Mesothelial cell of epicardium (in vitro differentiated cells): ENCODE measurements around the gene YIF1B. TPM values are rescaled to one million over a fixed set of nuclear protein-coding genes. Genes with fewer than 3 reads are reported as not detected.

Source experiments
- DNase-seq, 2 experiments: peaks; one replicate each; pipeline ENCODE4 v3.0.0; 2021; ENCODE audit warnings: low spot score in 2 of 2; ENCODE audit not compliant: unreplicated experiment in 2 of 2
- H3K27ac Mint-ChIP-seq: 2 replicates; pipeline ENCODE4 v1.8.0; 2021; ENCODE audit warnings: mixed read lengths
- H3K27me3 Mint-ChIP-seq: 2 replicates; pipeline ENCODE4 v1.8.0; 2021; ENCODE audit warnings: low read depth, mixed read lengths
- H3K36me3 Mint-ChIP-seq: 2 replicates; pipeline ENCODE4 v1.8.0; 2021; ENCODE audit warnings: mixed read lengths
- H3K4me1 Mint-ChIP-seq: 2 replicates; pipeline ENCODE4 v1.8.0; 2021; ENCODE audit warnings: mixed read lengths
- H3K4me3 Mint-ChIP-seq: 2 replicates; pipeline ENCODE4 v1.8.0; 2021; ENCODE audit warnings: mild to moderate bottlenecking, moderate library complexity, mixed read lengths
- H3K9me3 Mint-ChIP-seq: 2 replicates; pipeline ENCODE4 v1.8.0; 2021; ENCODE audit warnings: mixed read lengths
- total RNA-seq: library from RNA; stranded (reverse); gene quantifications from 3 replicates; pipeline ENCODE4 v1.2.1, GENCODE V29; 2021
- TF ChIP-seq, protein P1 (sequence below): fragments of 200-600 bp; sonication (generic); IDR thresholded peaks from one replicate; pipeline ENCODE4 v1.5.0; 2021; ENCODE audit warnings: antibody characterized with exemption; ENCODE audit not compliant: unreplicated experiment

The YIF1B gene
- total RNA-seq, 1 donor from 2014 or later, result 29.9 TPM

GRCh38 chr19:38281811-38282566 is 33.8 kb downstream of the YIF1B start:
- H3K4me3 Mint-ChIP-seq, result no peak overlapping the region
- H3K4me1 Mint-ChIP-seq, result peaks cover 21% of the 10 kb centered on the region
- H3K27ac Mint-ChIP-seq, result no peak overlapping the region
- no peaks in the 10 kb centered on the region for H3K9me3 Mint-ChIP-seq
- DNase-seq, result no peak
- no peaks in the 10 kb centered on the region for H3K27me3 Mint-ChIP-seq
- peaks cover 8% of the 10 kb centered on the region for H3K36me3 Mint-ChIP-seq
- TF ChIP-seq, protein P1, sequence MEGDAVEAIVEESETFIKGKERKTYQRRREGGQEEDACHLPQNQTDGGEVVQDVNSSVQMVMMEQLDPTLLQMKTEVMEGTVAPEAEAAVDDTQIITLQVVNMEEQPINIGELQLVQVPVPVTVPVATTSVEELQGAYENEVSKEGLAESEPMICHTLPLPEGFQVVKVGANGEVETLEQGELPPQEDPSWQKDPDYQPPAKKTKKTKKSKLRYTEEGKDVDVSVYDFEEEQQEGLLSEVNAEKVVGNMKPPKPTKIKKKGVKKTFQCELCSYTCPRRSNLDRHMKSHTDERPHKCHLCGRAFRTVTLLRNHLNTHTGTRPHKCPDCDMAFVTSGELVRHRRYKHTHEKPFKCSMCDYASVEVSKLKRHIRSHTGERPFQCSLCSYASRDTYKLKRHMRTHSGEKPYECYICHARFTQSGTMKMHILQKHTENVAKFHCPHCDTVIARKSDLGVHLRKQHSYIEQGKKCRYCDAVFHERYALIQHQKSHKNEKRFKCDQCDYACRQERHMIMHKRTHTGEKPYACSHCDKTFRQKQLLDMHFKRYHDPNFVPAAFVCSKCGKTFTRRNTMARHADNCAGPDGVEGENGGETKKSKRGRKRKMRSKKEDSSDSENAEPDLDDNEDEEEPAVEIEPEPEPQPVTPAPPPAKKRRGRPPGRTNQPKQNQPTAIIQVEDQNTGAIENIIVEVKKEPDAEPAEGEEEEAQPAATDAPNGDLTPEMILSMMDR, result no peak

- no peak for DNase-seq
- H3K27ac Mint-ChIP-seq, result peak overlapping the region; percentile 50
- TF ChIP-seq, protein P1, result no peak
- peaks cover 4% of the 10 kb centered on the region for H3K36me3 Mint-ChIP-seq
- H3K27me3 Mint-ChIP-seq, result no peaks in the 10 kb centered on the region
- peaks cover 21% of the 10 kb centered on the region for H3K4me1 Mint-ChIP-seq
- no peaks in the 10 kb centered on the region for H3K9me3 Mint-ChIP-seq
- H3K4me3 Mint-ChIP-seq, result no peak overlapping the region
Measured at GRCh38 chr19:38280030-38280921, 35.5 kb downstream of the YIF1B start.

DNA sequence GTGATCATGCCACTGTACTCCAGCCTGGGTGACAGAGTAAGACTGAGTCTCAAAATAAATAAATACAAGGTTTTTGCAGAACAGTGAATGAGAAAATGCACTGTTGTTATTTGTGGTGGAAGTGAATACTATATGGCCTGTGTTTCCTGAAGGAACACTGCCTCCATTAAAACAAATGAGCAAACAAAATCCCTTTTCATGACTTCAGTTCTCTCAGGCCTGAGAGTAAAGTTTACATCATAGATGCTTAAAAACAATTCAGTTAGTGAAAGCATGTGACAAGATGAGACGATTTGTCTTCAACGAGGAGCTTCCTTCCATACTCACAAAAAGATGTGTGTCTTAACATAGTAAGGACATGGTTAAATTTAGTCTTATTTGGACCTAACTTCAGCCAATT is 37.0 kb downstream of the YIF1B start:
- TF ChIP-seq, protein P1, result no peak
- H3K9me3 Mint-ChIP-seq, result no peaks in the 10 kb centered on the region
- H3K4me1 Mint-ChIP-seq, result peaks cover 21% of the 10 kb centered on the region
- H3K36me3 Mint-ChIP-seq, result peaks cover 4% of the 10 kb centered on the region
- no peak overlapping the region for H3K4me3 Mint-ChIP-seq
- no peak for DNase-seq
- no peaks in the 10 kb centered on the region for H3K27me3 Mint-ChIP-seq
- H3K27ac Mint-ChIP-seq, result peak overlapping the region; percentile 72

DNA sequence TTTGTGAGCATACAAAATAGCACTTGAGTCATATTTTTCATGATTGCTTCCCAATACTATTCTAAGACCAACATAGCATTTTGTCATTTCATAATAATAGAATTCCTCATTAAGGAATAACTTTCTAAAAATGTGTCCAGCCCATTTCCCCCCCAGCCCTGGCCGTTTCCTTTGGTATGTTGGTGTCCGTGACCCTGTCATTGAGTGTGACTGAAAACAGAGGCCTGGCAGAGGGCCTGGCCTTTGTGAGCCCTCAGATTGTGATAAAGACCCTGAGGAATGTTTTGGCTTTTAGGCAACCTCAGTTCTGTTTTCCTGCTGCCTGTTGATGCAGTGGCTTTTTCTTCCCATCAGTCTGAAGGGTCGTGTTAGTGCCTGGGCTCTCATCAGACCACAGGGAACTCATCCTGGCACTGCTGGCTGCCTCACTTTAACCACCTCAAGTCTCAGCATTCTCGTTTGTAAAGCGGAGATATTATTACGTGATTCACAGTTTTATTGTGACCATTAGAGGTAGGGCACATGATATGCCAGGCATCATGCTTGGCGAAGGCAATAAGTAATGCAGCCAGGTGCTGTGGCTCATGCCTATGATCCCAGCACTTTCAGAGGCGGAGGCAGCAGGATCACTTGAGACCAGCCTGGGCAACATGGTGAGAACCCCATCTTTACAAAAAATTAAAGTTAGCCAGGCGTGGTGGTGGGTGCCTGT is 37.6 kb downstream of the YIF1B start:
- DNase-seq, result no peak
- Mint-ChIP-seq H3K27ac (peak overlapping the region; percentile 72), H3K4me3 (no peak overlapping the region), H3K27me3 (no peaks in the 10 kb centered on the region), H3K36me3 (peaks cover 2% of the 10 kb centered on the region), H3K4me1 (peaks cover 21% of the 10 kb centered on the region), H3K9me3 (no peaks in the 10 kb centered on the region)
- TF ChIP-seq, protein P1, result no peak

GRCh38 chr19:38277549-38277948 is 38.2 kb downstream of the YIF1B start:
- no peak overlapping the region for H3K4me3 Mint-ChIP-seq
- TF ChIP-seq, protein P1, result no peak

More at GRCh38 chr19:38277549-38277948, 38.2 kb downstream of the YIF1B start:
- DNase-seq, result no peak
- Mint-ChIP-seq H3K9me3 (no peaks in the 10 kb centered on the region), H3K27me3 (no peaks in the 10 kb centered on the region), H3K4me1 (peaks cover 21% of the 10 kb centered on the region), H3K36me3 (peaks cover 2% of the 10 kb centered on the region), H3K27ac (peak overlapping the region; percentile 72)
